ENCODE data around the gene SFXN5. TPM values are rescaled to one million over a fixed set of nuclear protein-coding genes. Genes with fewer than 3 reads are reported as not detected.

The SFXN5 gene
- total RNA-seq, 1 donor from 2014 or later: 29.8 TPM

DNA sequence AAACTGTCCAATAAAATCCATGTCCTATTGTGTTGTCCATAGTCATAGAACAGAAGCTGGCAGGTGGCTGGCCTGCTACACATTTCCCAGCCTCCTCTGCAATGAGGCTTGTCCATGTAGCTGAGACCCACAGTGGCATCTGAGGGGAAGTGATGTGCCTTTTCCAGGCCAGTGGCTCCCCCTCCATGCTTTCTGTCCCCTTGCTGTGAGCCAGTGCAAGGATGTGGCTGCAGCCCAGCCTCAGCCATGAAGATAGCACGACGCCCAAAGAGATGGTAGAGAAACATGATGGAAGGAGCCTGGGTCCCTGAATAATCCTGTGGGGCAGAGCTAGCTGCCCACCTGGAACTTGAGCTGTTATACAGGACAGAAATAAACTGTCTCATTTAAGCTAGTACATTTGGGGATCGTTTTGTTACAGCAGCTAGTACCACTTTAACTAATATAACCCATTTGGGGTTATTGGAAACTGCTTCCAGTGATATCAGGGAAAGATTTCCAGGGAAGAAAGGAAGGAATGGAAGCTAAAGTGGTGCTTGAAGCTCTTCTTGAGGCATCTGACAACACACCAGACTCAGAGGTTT is 40.3 kb downstream of the SFXN5 start:
- TF ChIP-seq, protein P1, sequence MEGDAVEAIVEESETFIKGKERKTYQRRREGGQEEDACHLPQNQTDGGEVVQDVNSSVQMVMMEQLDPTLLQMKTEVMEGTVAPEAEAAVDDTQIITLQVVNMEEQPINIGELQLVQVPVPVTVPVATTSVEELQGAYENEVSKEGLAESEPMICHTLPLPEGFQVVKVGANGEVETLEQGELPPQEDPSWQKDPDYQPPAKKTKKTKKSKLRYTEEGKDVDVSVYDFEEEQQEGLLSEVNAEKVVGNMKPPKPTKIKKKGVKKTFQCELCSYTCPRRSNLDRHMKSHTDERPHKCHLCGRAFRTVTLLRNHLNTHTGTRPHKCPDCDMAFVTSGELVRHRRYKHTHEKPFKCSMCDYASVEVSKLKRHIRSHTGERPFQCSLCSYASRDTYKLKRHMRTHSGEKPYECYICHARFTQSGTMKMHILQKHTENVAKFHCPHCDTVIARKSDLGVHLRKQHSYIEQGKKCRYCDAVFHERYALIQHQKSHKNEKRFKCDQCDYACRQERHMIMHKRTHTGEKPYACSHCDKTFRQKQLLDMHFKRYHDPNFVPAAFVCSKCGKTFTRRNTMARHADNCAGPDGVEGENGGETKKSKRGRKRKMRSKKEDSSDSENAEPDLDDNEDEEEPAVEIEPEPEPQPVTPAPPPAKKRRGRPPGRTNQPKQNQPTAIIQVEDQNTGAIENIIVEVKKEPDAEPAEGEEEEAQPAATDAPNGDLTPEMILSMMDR (IDR thresholded peaks at IDR 0.05; ENCODE audit: unreplicated experiment): no peak
- peaks cover 11% of the 10 kb centered on the region for H3K36me3 Mint-ChIP-seq (ENCODE audit: low read depth, unreplicated experiment)
- H3K4me1 Mint-ChIP-seq (ENCODE audit: unreplicated experiment): peaks cover 5% of the 10 kb centered on the region
- H3K4me3 Mint-ChIP-seq (ENCODE audit: unreplicated experiment): no peak overlapping the region
- peaks cover 2% of the 10 kb centered on the region for H3K27me3 Mint-ChIP-seq (ENCODE audit: unreplicated experiment)
- DNase-seq (ENCODE audit: low spot score): no peak
- H3K27ac Mint-ChIP-seq (ENCODE audit: unreplicated experiment): no peak overlapping the region
- H3K9me3 Mint-ChIP-seq (ENCODE audit: unreplicated experiment): no peaks in the 10 kb centered on the region

DNA sequence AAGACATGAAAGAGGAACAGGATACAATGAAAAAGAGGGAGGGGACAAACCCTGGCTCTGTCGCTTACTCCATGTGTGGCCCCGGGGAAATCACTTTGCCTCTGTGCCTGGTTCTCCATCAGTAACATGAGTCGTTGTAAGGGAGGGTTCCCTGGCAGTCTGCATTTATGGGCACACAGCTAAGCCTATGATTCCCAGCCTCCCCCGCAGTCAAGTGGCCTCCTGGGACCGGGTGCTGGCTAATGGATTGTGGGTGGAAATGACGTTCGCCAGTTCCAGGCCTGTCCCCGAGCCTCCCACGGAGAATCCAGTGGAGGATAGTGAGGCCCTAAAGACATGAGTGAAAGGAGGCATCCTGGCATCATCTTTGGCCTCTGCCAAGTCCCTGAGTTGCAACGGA is 42.7 kb downstream of the SFXN5 start:
- peaks cover 14% of the 10 kb centered on the region for H3K36me3 Mint-ChIP-seq (ENCODE audit: low read depth, unreplicated experiment)
- no peak overlapping the region for H3K27ac Mint-ChIP-seq (ENCODE audit: unreplicated experiment)
- H3K9me3 Mint-ChIP-seq (ENCODE audit: unreplicated experiment): no peaks in the 10 kb centered on the region
- TF ChIP-seq, protein P1 (IDR thresholded peaks at IDR 0.05; ENCODE audit: unreplicated experiment): no peak
- peaks cover 2% of the 10 kb centered on the region for H3K27me3 Mint-ChIP-seq (ENCODE audit: unreplicated experiment)
- no peak for DNase-seq (ENCODE audit: low spot score)
- no peaks in the 10 kb centered on the region for H3K4me1 Mint-ChIP-seq (ENCODE audit: unreplicated experiment)
- no peak overlapping the region for H3K4me3 Mint-ChIP-seq (ENCODE audit: unreplicated experiment)

DNA sequence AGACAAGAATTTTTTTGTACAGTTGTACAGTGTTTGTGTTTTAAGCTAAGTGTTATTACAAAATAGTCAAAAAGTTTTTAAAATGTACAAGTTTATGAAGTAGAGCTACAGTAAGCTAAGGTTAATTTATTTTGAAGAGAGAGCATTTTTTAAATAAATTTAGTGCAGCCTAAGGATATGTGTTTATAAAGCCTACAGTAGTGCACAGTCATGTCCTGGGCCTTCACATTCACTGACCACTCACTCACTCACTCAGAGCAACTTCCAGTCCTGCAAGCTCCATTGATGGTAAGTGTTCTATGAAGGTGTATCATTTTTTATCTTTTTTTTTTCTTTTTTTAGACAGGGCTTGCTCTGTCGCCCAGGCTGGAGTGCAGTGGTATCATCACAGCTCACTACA is 44.2 kb downstream of the SFXN5 start:
- Mint-ChIP-seq H3K27ac (ENCODE audit: unreplicated experiment) (no peak overlapping the region), H3K4me1 (ENCODE audit: unreplicated experiment) (no peaks in the 10 kb centered on the region), H3K9me3 (ENCODE audit: unreplicated experiment) (no peaks in the 10 kb centered on the region), H3K4me3 (ENCODE audit: unreplicated experiment) (no peak overlapping the region), H3K27me3 (ENCODE audit: unreplicated experiment) (no peaks in the 10 kb centered on the region), H3K36me3 (ENCODE audit: low read depth, unreplicated experiment) (peaks cover 14% of the 10 kb centered on the region)
- TF ChIP-seq, protein P1 (IDR thresholded peaks at IDR 0.05; ENCODE audit: unreplicated experiment): no peak
- no peak for DNase-seq (ENCODE audit: low spot score)

DNA sequence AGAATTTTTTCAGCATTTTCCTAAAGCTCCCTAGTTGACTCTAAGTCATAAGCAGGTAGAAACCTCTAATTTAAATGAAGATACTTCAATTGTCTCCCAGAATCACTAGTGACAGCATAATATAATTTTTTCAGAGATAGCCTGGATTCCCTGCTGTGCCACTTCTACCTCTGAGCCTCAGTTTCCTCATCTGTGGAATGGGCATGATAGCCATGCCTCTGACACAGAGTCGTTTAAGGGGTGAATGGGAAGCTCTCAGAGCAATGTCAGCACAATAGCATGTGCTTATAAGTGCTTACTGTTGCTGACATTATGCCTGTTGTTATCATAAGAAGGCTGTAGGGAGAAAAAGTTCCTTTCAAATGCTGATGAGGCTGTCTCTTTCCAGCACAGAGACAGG is 48.0 kb downstream of the SFXN5 start:
- Mint-ChIP-seq H3K27ac (ENCODE audit: unreplicated experiment) (no peak overlapping the region), H3K9me3 (ENCODE audit: unreplicated experiment) (no peaks in the 10 kb centered on the region), H3K27me3 (ENCODE audit: unreplicated experiment) (peaks cover 2% of the 10 kb centered on the region), H3K4me1 (ENCODE audit: unreplicated experiment) (no peaks in the 10 kb centered on the region), H3K36me3 (ENCODE audit: low read depth, unreplicated experiment) (peaks cover 17% of the 10 kb centered on the region), H3K4me3 (ENCODE audit: unreplicated experiment) (no peak overlapping the region)
- DNase-seq (ENCODE audit: low spot score): no peak
- TF ChIP-seq, protein P1 (IDR thresholded peaks at IDR 0.05; ENCODE audit: unreplicated experiment): no peak

DNA sequence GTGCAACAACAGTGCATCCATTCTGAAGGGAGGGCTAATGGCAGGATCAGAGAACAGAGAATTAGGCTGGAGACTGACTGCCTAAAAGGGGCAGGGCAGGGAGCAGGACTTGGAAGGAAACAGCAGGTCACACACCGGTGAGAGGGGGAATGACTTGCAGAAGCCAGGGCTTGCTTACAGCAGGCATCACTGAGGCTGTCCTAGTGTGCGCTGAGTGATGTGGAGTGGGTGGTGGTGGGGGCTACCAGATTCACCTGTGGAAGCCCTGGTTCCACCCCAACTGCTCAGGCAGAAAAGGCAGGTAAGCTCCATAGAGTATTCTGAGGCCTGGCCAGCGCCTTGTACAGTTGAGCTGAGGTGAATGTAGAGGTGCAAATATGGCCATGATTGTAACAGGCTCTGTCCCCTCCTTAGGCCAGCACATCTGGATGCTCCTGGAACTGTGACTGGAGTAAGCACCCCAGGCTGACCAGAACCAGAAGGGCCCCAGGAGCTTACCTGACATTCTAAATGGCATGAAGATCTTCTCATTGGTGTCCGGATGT is 49.4 kb downstream of the SFXN5 start:
- no peak for DNase-seq (ENCODE audit: low spot score)
- TF ChIP-seq, protein P1 (IDR thresholded peaks at IDR 0.05; ENCODE audit: unreplicated experiment): no peak
- Mint-ChIP-seq H3K27me3 (ENCODE audit: unreplicated experiment) (peaks cover 2% of the 10 kb centered on the region), H3K4me1 (ENCODE audit: unreplicated experiment) (no peaks in the 10 kb centered on the region), H3K36me3 (ENCODE audit: low read depth, unreplicated experiment) (peaks cover 11% of the 10 kb centered on the region), H3K4me3 (ENCODE audit: unreplicated experiment) (no peak overlapping the region), H3K9me3 (ENCODE audit: unreplicated experiment) (no peaks in the 10 kb centered on the region), H3K27ac (ENCODE audit: unreplicated experiment) (no peak overlapping the region)
